IMR-90 (cell line): ENCODE measurements around the gene AFF2. TPM values are rescaled to one million over a fixed set of nuclear protein-coding genes. Genes with fewer than 3 reads are reported as not detected.

Experiments
- ATAC-seq: fragments of 200-7000 bp; cut with Tn5 transposase; 2 replicates; pipeline ENCODE4 v1.9.1; 2020; ENCODE audit warnings: low read depth, mild to moderate bottlenecking, moderate library complexity
- BruUV-seq: library from RNA; stranded (reverse); fragments of 400-500 nt; replicated peaks from 2 replicates; lab custom pipeline; 2021; lab: Mats Ljungman, UMichigan
- CTCF ChIA-PET: fragments of 300-600 bp; formaldehyde crosslinking; extraction: SDS; loops from one replicate; lab custom pipeline; 2021; ENCODE audit warnings: antibody characterized with exemption; lab: Yijun Ruan, JAX
- POLR2A ChIA-PET: fragments of 300-600 bp; sonication (Branson Sonifier 250); formaldehyde crosslinking; loops from one replicate; lab custom pipeline; 2022; ENCODE audit warnings: antibody characterized with exemption; ENCODE audit not compliant: unreplicated experiment; lab: Charles Lee
- DNase-seq: peaks from one replicate; pipeline ENCODE4 v3.0.0; 2013
- H2AFZ ChIP-seq: replicated peaks from 2 replicates; pipeline ENCODE3; 2013; ENCODE audit warnings: low read length, mild to moderate bottlenecking; ENCODE audit not compliant: poor library complexity
- H2AK5ac ChIP-seq: 2 replicates; pipeline ENCODE4 v1.6.1; 2013; ENCODE audit warnings: low read depth, low read length, inconsistent platforms
- H2AK9ac ChIP-seq: replicated peaks from 2 replicates; pipeline ENCODE3; 2013; ENCODE audit warnings: mild to moderate bottlenecking, low read depth, low read length, moderate library complexity; ENCODE audit not compliant: poor library complexity
- H2BK120ac ChIP-seq: 2 replicates; pipeline ENCODE4 v1.6.1; 2013; ENCODE audit warnings: low read depth, low read length, inconsistent platforms
- H2BK15ac ChIP-seq: 3 replicates; pipeline ENCODE4 v1.6.1; 2013; ENCODE audit warnings: low read depth, low read length, inconsistent platforms
- H2BK20ac ChIP-seq: 2 replicates; pipeline ENCODE4 v1.6.1; 2013; ENCODE audit warnings: low read depth, mild to moderate bottlenecking, inconsistent platforms, low read length, moderate library complexity
- H2BK5ac ChIP-seq: 2 replicates; pipeline ENCODE4 v1.6.1; 2013; ENCODE audit warnings: mild to moderate bottlenecking, low read depth, low read length, inconsistent platforms; ENCODE audit not compliant: poor library complexity, severe bottlenecking
- H3K14ac ChIP-seq: replicated peaks from 2 replicates; pipeline ENCODE4 v1.6.1; 2013; ENCODE audit warnings: low read depth, low read length, inconsistent platforms
- H3K18ac ChIP-seq: 2 replicates; pipeline ENCODE4 v1.6.1; 2013; ENCODE audit warnings: low read depth, low read length, control low read depth
- H3K23ac ChIP-seq: 2 replicates; pipeline ENCODE4 v1.6.1; 2013; ENCODE audit warnings: low read depth, low read length, inconsistent platforms
- H3K27ac ChIP-seq: 2 replicates; pipeline ENCODE4 v1.5.1; 2013; ENCODE audit warnings: mild to moderate bottlenecking, control low read depth, low read length; ENCODE audit not compliant: insufficient read depth
- H3K27me3 ChIP-seq: 2 replicates; pipeline ENCODE4 v1.6.1; 2013; ENCODE audit warnings: low read length; ENCODE audit not compliant: control insufficient read depth, insufficient read depth
- H3K36me3 ChIP-seq: 2 replicates; pipeline ENCODE4 v1.6.1; 2013; ENCODE audit warnings: low read length, mixed read lengths; ENCODE audit not compliant: control insufficient read depth, insufficient read depth
- H3K4ac ChIP-seq: 2 replicates; pipeline ENCODE4 v1.6.1; 2013; ENCODE audit warnings: low read depth, low read length, inconsistent platforms
- H3K4me1 ChIP-seq: 2 replicates; pipeline ENCODE4 v1.6.1; 2013; ENCODE audit warnings: low read length, mixed read lengths; ENCODE audit not compliant: control insufficient read depth, insufficient read depth
- H3K4me2 ChIP-seq: 2 replicates; pipeline ENCODE4 v1.6.1; 2013; ENCODE audit warnings: low read depth, mild to moderate bottlenecking, control low read depth, low read length, moderate library complexity
- H3K4me3 ChIP-seq: 2 replicates; pipeline ENCODE4 v1.5.1; 2013; ENCODE audit warnings: low read depth, mild to moderate bottlenecking, control low read depth, low read length, moderate library complexity; ENCODE audit not compliant: insufficient read depth
- H3K56ac ChIP-seq: 2 replicates; pipeline ENCODE4 v1.6.1; 2013; ENCODE audit warnings: low read length, inconsistent platforms; ENCODE audit not compliant: insufficient read depth; ENCODE audit errors: extremely low read depth
- H3K79me1 ChIP-seq, 2 experiments: 2 replicates each; pipeline ENCODE4 v1.6.1; 2013; ENCODE audit warnings: low read length in 2 of 2, inconsistent platforms in 1 of 2, low read depth in 1 of 2
- H3K9ac ChIP-seq: 2 replicates; pipeline ENCODE4 v1.6.1; 2013; ENCODE audit warnings: low read depth, low read length, control low read depth
- H3K9me1 ChIP-seq: 2 replicates; pipeline ENCODE4 v1.6.1; 2013; ENCODE audit warnings: low read length, inconsistent platforms; ENCODE audit not compliant: insufficient read depth
- H3K9me3 ChIP-seq: 2 replicates; pipeline ENCODE4 v1.6.1; 2013; ENCODE audit warnings: low read length; ENCODE audit not compliant: control insufficient read depth, insufficient read depth
- H4K20me1 ChIP-seq: 2 replicates; pipeline ENCODE4 v1.6.1; 2013; ENCODE audit warnings: low read length, inconsistent platforms; ENCODE audit not compliant: insufficient read depth
- H4K5ac ChIP-seq: 2 replicates; pipeline ENCODE4 v1.6.1; 2013; ENCODE audit warnings: mild to moderate bottlenecking, low read depth, low read length, control low read depth
- H4K8ac ChIP-seq, 2 experiments: 2 replicates each; pipeline ENCODE4 v1.6.1; 2013; ENCODE audit warnings: low read depth in 2 of 2, low read length in 2 of 2, control low read depth in 1 of 2, inconsistent platforms in 1 of 2
- H4K91ac ChIP-seq: 2 replicates; pipeline ENCODE4 v1.6.1; 2013; ENCODE audit warnings: low read depth, low read length, inconsistent platforms; ENCODE audit not compliant: insufficient read depth
- BHLHE40 ChIP-seq: fragments of 150-350 bp; IDR thresholded peaks from 2 replicates; pipeline ENCODE4 v1.6.1; 2016; ENCODE audit warnings: mild to moderate bottlenecking, low read depth, low read length
- FOS ChIP-seq: fragments of 150-350 bp; IDR thresholded peaks from 2 replicates; pipeline ENCODE4 v1.6.1; 2016; ENCODE audit warnings: low read depth, low read length
- WGBS, 2 experiments: methylation state at CpG; one replicate each; pipeline versions ENCODE4 v1.1.5 to v1.1.7; 2013; ENCODE audit warnings: missing lambda C conversion rate in 2 of 2; ENCODE audit not compliant: insufficient read length in 1 of 2; ENCODE audit errors: extremely low coverage in 2 of 2; 5-methylcytosine and 5-hydroxymethylcytosine counted together
- dilution Hi-C: fragments of 300-500 bp; cut with HindIII; formaldehyde crosslinking; loops from one replicate; pipeline ENCODE4 v1.14.3; 2018; ENCODE audit warnings: low sequenced_read_pairs; ENCODE audit not compliant: unreplicated experiment
- in situ Hi-C: fragments of 300-500 bp; cut with MboI; formaldehyde crosslinking; loops from 3 replicates; pipeline ENCODE4 v1.14.3; 2019; ENCODE audit warnings: low sequenced_read_pairs, inconsistent platforms, mixed read lengths
- intact Hi-C: fragments of 100-400 bp; cut with micrococcal nuclease; formaldehyde crosslinking; loops from 2 replicates; pipeline ENCODE4 v1.10.0; 2022
- polyA plus RNA-seq, 3 experiments: library from polyadenylated mRNA; depleted of rRNA; stranded (reverse); fragments of >200 nt; gene quantifications; 2 replicates each; pipeline ENCODE4 v1.2.3, GENCODE V29; 2012; ENCODE audit warnings: low replicate concordance in 1 of 3
- total RNA-seq: library from RNA; depleted of rRNA; stranded (reverse); fragments of >200 nt; gene quantifications from 2 replicates; pipeline ENCODE4 v1.2.3, GENCODE V29; 2012

Gene AFF2
- total and polyA plus RNA-seq, 2 of the 4 experiments (the other 2 are of a cell fraction), result 0.15 to 0.72 TPM

GRCh38 chrX:148871422-148872160 lies 371.2 kb downstream of the AFF2 start:
- Histone ChIP-seq H2AK5ac (no peak overlapping the region), H3K36me3 (no peaks in the 10 kb centered on the region), H2AK9ac (no peak overlapping the region), H3K23ac (no peak overlapping the region), H3K27me3 (no peaks in the 10 kb centered on the region), H4K8ac (no peak overlapping the region), H3K9me1 (no peaks in the 10 kb centered on the region), H2BK20ac (peak overlapping the region; percentile 47; the same call in 1 of the 2 replicates), H3K9me3 (no peaks in the 10 kb centered on the region), H4K91ac (no peak overlapping the region), H3K56ac (no peak overlapping the region), H3K18ac (no peak overlapping the region), H3K79me1 (no peaks in the 10 kb centered on the region), H3K14ac (no peak overlapping the region), H2BK5ac (no peak overlapping the region), H2BK15ac (no peak overlapping the region), H4K20me1 (no peaks in the 10 kb centered on the region), H3K4ac (no peak overlapping the region), H3K27ac (no peak overlapping the region), H2BK120ac (no peak overlapping the region), H3K9ac (no peak overlapping the region), H3K4me1 (0 out of 2 replicates have a peak, but pooled peaks cover 1% of the 10 kb centered on the region), H3K4me3 (no peak overlapping the region), H3K4me2 (no peak overlapping the region), H2AFZ (no peak overlapping the region), H4K5ac (no peak overlapping the region)
- no CpG with 5 or more reads among the region's 7 CpGs for WGBS, 2 experiments
- ChIA-PET CTCF (no interaction called here), POLR2A (no interaction called here)
- ATAC-seq (peak; percentile 34; the same call in 1 of the 2 replicates), DNase-seq (peak; percentile 70)
- no TSS peak for BruUV-seq
- intact Hi-C loops (no loop called here), in situ Hi-C loops (no loop called here), dilution Hi-C loops (no loop called here)
- TF ChIP-seq FOS, result no peak
- TF ChIP-seq BHLHE40, result peak; percentile 34; the same call in 1 of the 2 replicates
